B cell (primary cell): ENCODE data around the gene OR7D2. TPM values are rescaled to one million over a fixed set of nuclear protein-coding genes. Genes with fewer than 3 reads are reported as not detected.

Experiments
- ATAC-seq: fragments of 200-7000 bp; cut with Tn5 transposase; one replicate; pipeline ENCODE4 v1.10.0; 2021; ENCODE audit warnings: low read depth, mild to moderate bottlenecking, moderate number of reproducible peaks, moderate library complexity
- CTCF ChIA-PET: fragments of 350-600 bp; sonication (Branson Sonifier 250); formaldehyde crosslinking; loops from one replicate; lab custom pipeline; 2021; ENCODE audit warnings: antibody characterized with exemption, inconsistent platforms; lab: Charles Lee
- POLR2A ChIA-PET: fragments of 350-600 bp; sonication (Branson Sonifier 250); formaldehyde crosslinking; loops from one replicate; lab custom pipeline; 2021; ENCODE audit warnings: antibody characterized with exemption; lab: Charles Lee
- DNase-seq: peaks from one replicate; pipeline ENCODE4 v3.0.0; 2013
- H2AFZ ChIP-seq: 2 replicates; pipeline ENCODE4 v1.6.1; 2012; ENCODE audit warnings: mild to moderate bottlenecking, low read depth, low read length; ENCODE audit not compliant: insufficient read depth, poor library complexity, severe bottlenecking
- H3K27ac ChIP-seq, 2 donors: 1 replicate in 1 of 2; 2 replicates in 1 of 2; pipeline ENCODE4 v1.5.1; 2012 to 2013; ENCODE audit warnings: low read length in 2 of 2, mild to moderate bottlenecking in 2 of 2, moderate library complexity in 1 of 2
- H3K27me3 ChIP-seq, 4 experiments: fragments of 200-600 bp in 1 of 4; sonication (generic) in 1 of 4; replicated peaks in 1 of 4; 1 replicate in 2 of 4; 2 replicates in 2 of 4; pipeline versions ENCODE4 v1.6.1 to v1.7.0; 2013 to 2016; ENCODE audit warnings: low read length in 3 of 4, mild to moderate bottlenecking in 2 of 4, mixed read lengths in 1 of 4, moderate library complexity in 1 of 4; ENCODE audit not compliant: insufficient read depth in 4 of 4, control insufficient read depth in 3 of 4; ENCODE audit errors: control extremely low read depth in 1 of 4
- H3K36me3 ChIP-seq, 2 experiments: replicated peaks in 1 of 2; 1 replicate in 1 of 2; 2 replicates in 1 of 2; pipeline versions ENCODE4 v1.6.1 to v1.7.1; 2013; ENCODE audit warnings: low read length in 1 of 2; ENCODE audit not compliant: insufficient read depth in 2 of 2, control insufficient read depth in 1 of 2; ENCODE audit errors: control extremely low read depth in 1 of 2, extremely low read depth in 1 of 2
- H3K4me1 ChIP-seq, 2 donors: fragments of 200-600 bp in 1 of 2; sonication (generic) in 1 of 2; 1 replicate in 1 of 2; 2 replicates in 1 of 2; pipeline versions ENCODE4 v1.5.1 to v1.6.1; 2013 to 2017; ENCODE audit warnings: low read length in 2 of 2; ENCODE audit not compliant: control insufficient read depth in 2 of 2, insufficient read depth in 2 of 2
- H3K4me2 ChIP-seq: replicated peaks from 2 replicates; pipeline ENCODE3; 2012; ENCODE audit warnings: mild to moderate bottlenecking, low read depth, low read length; ENCODE audit not compliant: poor library complexity, severe bottlenecking
- H3K4me3 ChIP-seq, 5 experiments: fragments of 200-600 bp in 1 of 5; sonication (generic) in 1 of 5; 1 replicate in 3 of 5; 2 replicates in 2 of 5; pipeline versions ENCODE4 v1.5.1 to v1.7.0; 2011 to 2016; ENCODE audit warnings: low read length in 4 of 5, mild to moderate bottlenecking in 4 of 5, low read depth in 2 of 5, control low read depth in 1 of 5, moderate library complexity in 1 of 5; ENCODE audit not compliant: insufficient read depth in 1 of 5; ENCODE audit errors: control extremely low read depth in 1 of 5, extremely low read depth in 1 of 5
- H3K79me2 ChIP-seq: fragments of 200-600 bp; sonication (generic); one replicate; pipeline ENCODE4 v1.6.0; 2016; ENCODE audit warnings: low read length; ENCODE audit not compliant: control insufficient read depth, insufficient read depth
- H3K9ac ChIP-seq: fragments of 200-600 bp; sonication (generic); 2 replicates; pipeline ENCODE4 v1.6.1; 2017; ENCODE audit warnings: mild to moderate bottlenecking, low read length, moderate library complexity
- H3K9me3 ChIP-seq, 3 donors: one replicate each; pipeline versions ENCODE4 v1.6.1 to v1.7.1; 2013; ENCODE audit warnings: low read length in 2 of 3; ENCODE audit not compliant: control insufficient read depth in 2 of 3, insufficient read depth in 1 of 3; ENCODE audit errors: control extremely low read depth in 1 of 3
- H4K20me1 ChIP-seq: 2 replicates; pipeline ENCODE4 v1.6.0; 2012; ENCODE audit warnings: mild to moderate bottlenecking, low read length; ENCODE audit not compliant: insufficient read depth, control insufficient read depth, poor library complexity, severe bottlenecking
- H3K27ac Mint-ChIP-seq: one replicate; pipeline ENCODE4 v1.8.0; 2021; ENCODE audit warnings: mixed read lengths
- H3K27me3 Mint-ChIP-seq: one replicate; pipeline ENCODE4 v1.8.0; 2021; ENCODE audit warnings: mixed read lengths
- H3K4me1 Mint-ChIP-seq: one replicate; pipeline ENCODE4 v1.8.0; 2021; ENCODE audit warnings: mixed read lengths
- H3K4me3 Mint-ChIP-seq: one replicate; pipeline ENCODE4 v1.8.0; 2021; ENCODE audit warnings: mixed read lengths
- H3K9me3 Mint-ChIP-seq: one replicate; pipeline ENCODE4 v1.8.0; 2022; ENCODE audit warnings: mixed read lengths; ENCODE audit not compliant: insufficient read depth
- EZH2 ChIP-seq: IDR thresholded peaks from 2 replicates; pipeline ENCODE4 v1.6.1; 2012; ENCODE audit warnings: borderline replicate concordance, low read depth, mild to moderate bottlenecking, moderate library complexity, low read length; ENCODE audit not compliant: insufficient read depth, poor library complexity, severe bottlenecking
- WGBS: methylation state at CpG from one replicate; pipeline ENCODE4 v1.1.5; 2013; ENCODE audit warnings: missing lambda C conversion rate; ENCODE audit not compliant: insufficient coverage; 5-methylcytosine and 5-hydroxymethylcytosine counted together
- intact Hi-C: fragments of 100-400 bp; cut with micrococcal nuclease; formaldehyde crosslinking; loops from one replicate; pipeline ENCODE4 v1.10.0; 2022
- polyA plus RNA-seq: library from polyadenylated mRNA; depleted of rRNA; stranded (reverse); fragments of >200 nt; gene quantifications from 2 replicates; pipeline ENCODE4 v1.2.3, GENCODE V29; 2012
- total RNA-seq, 2 donors: library from RNA; stranded (reverse); fragments of 120-200 nt in 1 of 2; gene quantifications; 1 replicate in 1 of 2; 2 replicates in 1 of 2; pipeline versions ENCODE4 v1.2.3 to v1.2.4, GENCODE V29; 2013 to 2022
- TF ChIP-seq, protein P1 (sequence below): fragments of 200-600 bp; IDR thresholded peaks from one replicate; pipeline ENCODE4 v1.8.0; 2022; ENCODE audit warnings: antibody characterized with exemption, mild to moderate bottlenecking

Gene OR7D2
- total and polyA plus RNA-seq, 2 donors (not counting 1 experiment from before 2014, with no cell fraction given) = 0.07 TPM; not detected in 1

DNA sequence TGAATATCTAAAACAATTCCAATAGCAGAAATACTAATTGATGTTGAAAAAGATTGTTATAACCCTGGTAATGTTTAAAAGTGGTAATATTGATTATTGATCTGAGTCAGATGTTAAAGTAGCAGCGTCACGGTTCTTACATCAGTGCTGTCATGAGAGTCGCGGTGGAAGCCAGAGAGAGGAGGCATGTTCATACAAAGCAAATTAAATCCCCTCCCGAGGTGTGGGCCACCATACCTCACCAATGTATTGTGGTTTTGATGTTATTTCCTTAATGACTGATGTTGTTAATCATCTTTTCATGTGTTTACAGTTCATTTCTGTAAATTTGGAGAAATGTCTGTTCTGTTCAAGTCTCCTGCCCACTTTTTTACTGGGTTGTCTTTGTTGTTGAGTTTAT is 27.4 kb upstream of the OR7D2 start:
- Histone ChIP-seq H3K4me3 (no peak overlapping the region), H3K36me3 (peaks cover 0 to 37% of the 10 kb centered on the region in 2 experiments), H3K9me3 (peaks cover 2 to 32% (median 7%) of the 10 kb centered on the region in 3 donors), H3K4me1 (peaks cover 17 to 19% of the 10 kb centered on the region in 2 donors), H3K4me2 (no peak overlapping the region), H3K9ac (no peak overlapping the region), H2AFZ (no peak overlapping the region), H4K20me1 (peaks cover 63% of the 10 kb centered on the region), H3K27me3 (no peaks in the 10 kb centered on the region), H3K79me2 (peaks cover 98% of the 10 kb centered on the region), H3K27ac (no peak overlapping the region)
- Mint-ChIP-seq H3K4me3 (no peak overlapping the region), H3K9me3 (peaks cover 6% of the 10 kb centered on the region), H3K27me3 (no peaks in the 10 kb centered on the region), H3K27ac (no peak overlapping the region), H3K4me1 (peaks cover 65% of the 10 kb centered on the region)
- ChIA-PET CTCF (no interaction called here), POLR2A (no interaction called here)
- WGBS = no CpG with 5 or more reads among the region's 5 CpGs
- DNase-seq = no peak
- no peak for TF ChIP-seq EZH2
- TF ChIP-seq, protein P1, sequence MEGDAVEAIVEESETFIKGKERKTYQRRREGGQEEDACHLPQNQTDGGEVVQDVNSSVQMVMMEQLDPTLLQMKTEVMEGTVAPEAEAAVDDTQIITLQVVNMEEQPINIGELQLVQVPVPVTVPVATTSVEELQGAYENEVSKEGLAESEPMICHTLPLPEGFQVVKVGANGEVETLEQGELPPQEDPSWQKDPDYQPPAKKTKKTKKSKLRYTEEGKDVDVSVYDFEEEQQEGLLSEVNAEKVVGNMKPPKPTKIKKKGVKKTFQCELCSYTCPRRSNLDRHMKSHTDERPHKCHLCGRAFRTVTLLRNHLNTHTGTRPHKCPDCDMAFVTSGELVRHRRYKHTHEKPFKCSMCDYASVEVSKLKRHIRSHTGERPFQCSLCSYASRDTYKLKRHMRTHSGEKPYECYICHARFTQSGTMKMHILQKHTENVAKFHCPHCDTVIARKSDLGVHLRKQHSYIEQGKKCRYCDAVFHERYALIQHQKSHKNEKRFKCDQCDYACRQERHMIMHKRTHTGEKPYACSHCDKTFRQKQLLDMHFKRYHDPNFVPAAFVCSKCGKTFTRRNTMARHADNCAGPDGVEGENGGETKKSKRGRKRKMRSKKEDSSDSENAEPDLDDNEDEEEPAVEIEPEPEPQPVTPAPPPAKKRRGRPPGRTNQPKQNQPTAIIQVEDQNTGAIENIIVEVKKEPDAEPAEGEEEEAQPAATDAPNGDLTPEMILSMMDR = no peak
- intact Hi-C loops = no loop called here
- ATAC-seq = no peak

DNA sequence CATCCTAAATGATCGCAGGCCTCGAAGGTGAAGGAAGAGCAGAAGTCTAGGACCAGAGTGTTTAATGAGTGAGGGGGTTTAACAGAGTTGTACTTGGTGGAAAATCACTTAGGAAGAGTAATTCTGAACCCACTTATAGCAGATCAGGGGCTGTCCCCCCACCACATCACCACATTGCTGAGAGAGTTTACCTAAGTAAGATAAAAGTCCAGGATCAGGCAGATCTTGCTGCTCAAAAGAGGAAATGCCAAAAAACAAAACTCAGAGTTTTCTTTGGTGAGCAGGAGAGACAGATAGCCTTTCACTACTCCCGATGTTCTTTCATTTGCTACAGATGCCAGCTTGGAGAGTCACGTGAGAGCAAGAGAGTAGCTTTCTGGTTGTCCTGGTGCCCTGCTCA is 23.2 kb upstream of the OR7D2 start:
- Histone ChIP-seq H2AFZ (no peak overlapping the region), H3K4me3 (no peak overlapping the region), H3K9ac (peak overlapping the region; percentile 36), H3K27ac (peak overlapping the region; percentile 51 to 72), H3K4me1 (peaks cover 27 to 29% of the 10 kb centered on the region in 2 donors), H3K27me3 (no peaks in the 10 kb centered on the region), H3K79me2 (peaks cover 87% of the 10 kb centered on the region), H3K36me3 (peaks cover 4 to 52% of the 10 kb centered on the region in 2 experiments), H4K20me1 (peaks cover 24% of the 10 kb centered on the region), H3K9me3 (peaks cover 2 to 36% (median 7%) of the 10 kb centered on the region in 3 donors), H3K4me2 (peak overlapping the region; percentile 61)
- Mint-ChIP-seq H3K9me3 (peaks cover 6% of the 10 kb centered on the region), H3K4me1 (peaks cover 52% of the 10 kb centered on the region), H3K4me3 (peak overlapping the region; percentile 64), H3K27me3 (no peaks in the 10 kb centered on the region), H3K27ac (peak overlapping the region; percentile 84)
- ChIA-PET CTCF (no interaction called here), POLR2A (no interaction called here)
- DNase-seq (no peak), ATAC-seq (no peak)
- WGBS = 100% methylated on average over 2 of the region's 4 CpGs
- intact Hi-C loops = no loop called here
- TF ChIP-seq, protein P1 = no peak
- no peak for TF ChIP-seq EZH2
